ENCODE data around the gene CACNB2. TPM values are rescaled to one million over a fixed set of nuclear protein-coding genes. Genes with fewer than 3 reads are reported as not detected.

CACNB2 gene
- total and polyA plus RNA-seq, 4 donors, result 2.8 to 14.6 (median 7.7) TPM

GRCh38 chr10:18460032-18460431 lies 319.8 kb downstream of the CACNB2 start:
- Histone ChIP-seq H3K27me3 (ENCODE audit: control insufficient read depth in 1 of 2, insufficient read depth in 2 of 2, low read length in 1 of 2) (no peaks in the 10 kb centered on the region), H3K36me3 (ENCODE audit: control insufficient read depth in 1 of 2, insufficient read depth in 2 of 2, low read length in 1 of 2) (no peaks in the 10 kb centered on the region), H3K4me3 (ENCODE audit: low read length in 2 of 2) (no peak overlapping the region), H3K4me1 (ENCODE audit: control insufficient read depth in 1 of 2, insufficient read depth in 2 of 2, low read length in 2 of 2) (peaks cover 0 to 4% of the 10 kb centered on the region in 2 donors), H3K9me3 (ENCODE audit: control insufficient read depth, low read length) (no peaks in the 10 kb centered on the region), H3K27ac (ENCODE audit: low read depth in 1 of 2, low read length in 2 of 2) (no peak overlapping the region)
- DNase-seq, result no peak
- intact Hi-C loops (cut with DNase I), result no loop called here
- 95 to 97% methylated on average over 2 of the region's 2 CpGs for WGBS, 2 donors
- no peak for ATAC-seq (ENCODE audit: low FRiP score)

GRCh38 chr10:18463673-18464211 lies 323.5 kb downstream of the CACNB2 start:
- WGBS, 2 donors, result 89% methylated on average over 5 of the region's 5 CpGs
- intact Hi-C loops (cut with DNase I), result no loop called here
- no peak overlapping the region for H3K27ac ChIP-seq (ENCODE audit: low read depth in 1 of 2, low read length in 2 of 2)

GRCh38 chr10:18469125-18469524 lies 328.9 kb downstream of the CACNB2 start:
- 45 to 58% methylated on average over 2 of the region's 2 CpGs for WGBS, 2 donors
- Histone ChIP-seq H3K36me3 (ENCODE audit: control insufficient read depth in 1 of 2, insufficient read depth in 2 of 2, low read length in 1 of 2) (no peaks in the 10 kb centered on the region), H3K27ac (ENCODE audit: low read depth in 1 of 2, low read length in 2 of 2) (no peak overlapping the region), H3K9me3 (ENCODE audit: control insufficient read depth, low read length) (no peaks in the 10 kb centered on the region), H3K4me1 (ENCODE audit: control insufficient read depth in 1 of 2, insufficient read depth in 2 of 2, low read length in 2 of 2) (peaks cover 2 to 6% of the 10 kb centered on the region in 2 donors), H3K27me3 (ENCODE audit: control insufficient read depth in 1 of 2, insufficient read depth in 2 of 2, low read length in 1 of 2) (no peaks in the 10 kb centered on the region), H3K4me3 (ENCODE audit: low read length in 2 of 2) (no peak overlapping the region)
- DNase-seq, result no peak
- intact Hi-C loops (cut with DNase I), result no loop called here
- no peak for ATAC-seq (ENCODE audit: low FRiP score)

More at GRCh38 chr10:18463673-18464211, 323.5 kb downstream of the CACNB2 start:
- Histone ChIP-seq H3K4me3 (ENCODE audit: low read length in 2 of 2) (no peak overlapping the region), H3K36me3 (ENCODE audit: control insufficient read depth in 1 of 2, insufficient read depth in 2 of 2, low read length in 1 of 2) (no peaks in the 10 kb centered on the region), H3K27me3 (ENCODE audit: control insufficient read depth in 1 of 2, insufficient read depth in 2 of 2, low read length in 1 of 2) (no peaks in the 10 kb centered on the region), H3K9me3 (ENCODE audit: control insufficient read depth, low read length) (no peaks in the 10 kb centered on the region), H3K4me1 (ENCODE audit: control insufficient read depth in 1 of 2, insufficient read depth in 2 of 2, low read length in 2 of 2) (peaks cover 0 to 4% of the 10 kb centered on the region in 2 donors)
- no peak for DNase-seq
- no peak for ATAC-seq (ENCODE audit: low FRiP score)

GRCh38 chr10:18472977-18473376 lies 332.8 kb downstream of the CACNB2 start:
- H3K27ac ChIP-seq (ENCODE audit: low read depth in 1 of 2, low read length in 2 of 2), result peak overlapping the region; percentile 37 to 63
- intact Hi-C loops (cut with DNase I), result no loop called here
- no peaks in the 10 kb centered on the region for H3K9me3 ChIP-seq (ENCODE audit: control insufficient read depth, low read length)
- H3K27me3 ChIP-seq (ENCODE audit: control insufficient read depth in 1 of 2, insufficient read depth in 2 of 2, low read length in 1 of 2), result no peaks in the 10 kb centered on the region
- 74 to 79% methylated on average over 5 of the region's 5 CpGs for WGBS, 2 donors
- H3K4me3 ChIP-seq (ENCODE audit: low read length in 2 of 2), result peak overlapping the region in 1 of 2 donors; percentile 29
- H3K4me1 ChIP-seq (ENCODE audit: control insufficient read depth in 1 of 2, insufficient read depth in 2 of 2, low read length in 2 of 2), result peaks cover 2 to 6% of the 10 kb centered on the region in 2 donors
- ATAC-seq (ENCODE audit: low FRiP score) (no peak), DNase-seq (no peak)
- H3K36me3 ChIP-seq (ENCODE audit: control insufficient read depth in 1 of 2, insufficient read depth in 2 of 2, low read length in 1 of 2), result no peaks in the 10 kb centered on the region

GRCh38 chr10:18473424-18474117 lies 333.3 kb downstream of the CACNB2 start:
- Histone ChIP-seq H3K4me1 (ENCODE audit: control insufficient read depth in 1 of 2, insufficient read depth in 2 of 2, low read length in 2 of 2) (peaks cover 2 to 6% of the 10 kb centered on the region in 2 donors), H3K27ac (ENCODE audit: low read depth in 1 of 2, low read length in 2 of 2) (peak overlapping the region; percentile 63), H3K4me3 (ENCODE audit: low read length in 2 of 2) (peak overlapping the region in 1 of 2 donors; percentile 29), H3K36me3 (ENCODE audit: control insufficient read depth in 1 of 2, insufficient read depth in 2 of 2, low read length in 1 of 2) (no peaks in the 10 kb centered on the region), H3K9me3 (ENCODE audit: control insufficient read depth, low read length) (no peaks in the 10 kb centered on the region), H3K27me3 (ENCODE audit: control insufficient read depth in 1 of 2, insufficient read depth in 2 of 2, low read length in 1 of 2) (no peaks in the 10 kb centered on the region)
- DNase-seq, result no peak
- intact Hi-C loops (cut with DNase I), result no loop called here
- 7 to 8% methylated on average over 12 of the region's 12 CpGs for WGBS, 2 donors
- peak; percentile 68 for ATAC-seq (ENCODE audit: low FRiP score)

GRCh38 chr10:18474118-18474455 lies 333.9 kb downstream of the CACNB2 start:
- DNase-seq, result no peak
- Histone ChIP-seq H3K27me3 (ENCODE audit: control insufficient read depth in 1 of 2, insufficient read depth in 2 of 2, low read length in 1 of 2) (no peaks in the 10 kb centered on the region), H3K4me3 (ENCODE audit: low read length in 2 of 2) (no peak overlapping the region), H3K27ac (ENCODE audit: low read depth in 1 of 2, low read length in 2 of 2) (no peak overlapping the region), H3K4me1 (ENCODE audit: control insufficient read depth in 1 of 2, insufficient read depth in 2 of 2, low read length in 2 of 2) (peaks cover 2 to 6% of the 10 kb centered on the region in 2 donors), H3K36me3 (ENCODE audit: control insufficient read depth in 1 of 2, insufficient read depth in 2 of 2, low read length in 1 of 2) (no peaks in the 10 kb centered on the region), H3K9me3 (ENCODE audit: control insufficient read depth, low read length) (no peaks in the 10 kb centered on the region)
- no peak for ATAC-seq (ENCODE audit: low FRiP score)
- 85 to 87% methylated on average over 8 of the region's 8 CpGs for WGBS, 2 donors
- intact Hi-C loops (cut with DNase I), result no loop called here

- H3K4me3 ChIP-seq (ENCODE audit: low read length in 2 of 2), result no peak overlapping the region
- no peaks in the 10 kb centered on the region for H3K36me3 ChIP-seq (ENCODE audit: control insufficient read depth in 1 of 2, insufficient read depth in 2 of 2, low read length in 1 of 2)
- no peak for DNase-seq
- intact Hi-C loops (cut with DNase I), result no loop called here
- no peaks in the 10 kb centered on the region for H3K9me3 ChIP-seq (ENCODE audit: control insufficient read depth, low read length)
- no peak for ATAC-seq (ENCODE audit: low FRiP score)
- H3K4me1 ChIP-seq (ENCODE audit: control insufficient read depth in 1 of 2, insufficient read depth in 2 of 2, low read length in 2 of 2), result peaks cover 2 to 6% of the 10 kb centered on the region in 2 donors
- no peaks in the 10 kb centered on the region for H3K27me3 ChIP-seq (ENCODE audit: control insufficient read depth in 1 of 2, insufficient read depth in 2 of 2, low read length in 1 of 2)
- 67 to 76% methylated on average over 7 of the region's 7 CpGs for WGBS, 2 donors
- no peak overlapping the region for H3K27ac ChIP-seq (ENCODE audit: low read depth in 1 of 2, low read length in 2 of 2)
Observed at GRCh38 chr10:18476076-18476647, 335.9 kb downstream of the CACNB2 start.

GRCh38 chr10:18478354-18478753 lies 338.1 kb downstream of the CACNB2 start:
- Histone ChIP-seq H3K27me3 (ENCODE audit: control insufficient read depth in 1 of 2, insufficient read depth in 2 of 2, low read length in 1 of 2) (no peaks in the 10 kb centered on the region), H3K4me1 (ENCODE audit: control insufficient read depth in 1 of 2, insufficient read depth in 2 of 2, low read length in 2 of 2) (no peaks in the 10 kb centered on the region), H3K36me3 (ENCODE audit: control insufficient read depth in 1 of 2, insufficient read depth in 2 of 2, low read length in 1 of 2) (no peaks in the 10 kb centered on the region), H3K4me3 (ENCODE audit: low read length in 2 of 2) (no peak overlapping the region), H3K9me3 (ENCODE audit: control insufficient read depth, low read length) (no peaks in the 10 kb centered on the region), H3K27ac (ENCODE audit: low read depth in 1 of 2, low read length in 2 of 2) (no peak overlapping the region)
- ATAC-seq (ENCODE audit: low FRiP score), result no peak
- DNase-seq, result no peak
- 77 to 83% methylated on average over 3 of the region's 3 CpGs for WGBS, 2 donors
- intact Hi-C loops (cut with DNase I), result no loop called here

GRCh38 chr10:18479502-18479901 lies 339.3 kb downstream of the CACNB2 start:
- ATAC-seq (ENCODE audit: low FRiP score) (no peak), DNase-seq (no peak)
- no peaks in the 10 kb centered on the region for H3K4me1 ChIP-seq (ENCODE audit: control insufficient read depth in 1 of 2, insufficient read depth in 2 of 2, low read length in 2 of 2)
- H3K36me3 ChIP-seq (ENCODE audit: control insufficient read depth in 1 of 2, insufficient read depth in 2 of 2, low read length in 1 of 2), result no peaks in the 10 kb centered on the region
- intact Hi-C loops (cut with DNase I), result no loop called here
- H3K9me3 ChIP-seq (ENCODE audit: control insufficient read depth, low read length), result no peaks in the 10 kb centered on the region
- no peak overlapping the region for H3K27ac ChIP-seq (ENCODE audit: low read depth in 1 of 2, low read length in 2 of 2)
- no peaks in the 10 kb centered on the region for H3K27me3 ChIP-seq (ENCODE audit: control insufficient read depth in 1 of 2, insufficient read depth in 2 of 2, low read length in 1 of 2)
- H3K4me3 ChIP-seq (ENCODE audit: low read length in 2 of 2), result no peak overlapping the region
- 97 to 99% methylated on average over 6 of the region's 6 CpGs for WGBS, 2 donors

Data from aorta (tissue), 5 donors.